ENCODE measurements around the gene NBEAL2.

NBEAL2 gene

DNA sequence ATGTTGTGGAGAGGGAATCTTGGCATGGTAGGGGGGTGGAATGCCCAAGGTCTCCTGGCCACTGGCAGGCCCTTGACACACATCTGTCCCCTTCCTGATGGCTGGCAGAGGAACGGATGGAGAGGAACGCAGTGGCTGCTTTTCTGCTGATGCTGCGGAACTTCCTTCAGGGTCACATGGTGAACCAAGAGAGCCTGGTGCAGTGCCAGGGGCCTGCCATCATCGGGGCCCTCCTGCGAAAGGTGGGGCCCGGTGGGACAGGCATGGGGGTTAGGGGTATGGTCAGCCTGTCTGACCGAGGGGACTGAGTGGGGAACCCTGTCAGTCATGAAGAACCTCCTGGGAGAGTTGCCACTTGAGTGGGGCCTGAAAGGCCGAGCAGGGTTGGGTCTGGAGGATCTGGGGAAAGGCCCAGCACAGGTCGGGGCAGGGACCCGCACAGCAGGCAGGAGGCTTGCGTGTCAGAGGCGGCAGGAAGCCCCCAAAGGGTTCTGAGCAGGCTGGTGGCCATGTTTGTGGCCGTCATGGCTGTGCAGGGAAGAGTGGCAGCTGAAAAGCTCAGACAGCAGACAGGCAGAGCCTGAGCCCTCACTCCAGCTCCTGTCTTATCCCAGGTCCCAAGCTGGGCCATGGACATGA is 18.1 kb downstream of the NBEAL2 start:
- Histone ChIP-seq H3K27me3 (ENCODE audit: insufficient read depth, low read depth) (no peaks in the 10 kb centered on the region), H3K4me1 (ENCODE audit: low read depth, poor library complexity, severe bottlenecking) (no peaks in the 10 kb centered on the region), H3K27ac (no peak overlapping the region), H2AFZ (ENCODE audit: low read depth) (no peak overlapping the region), H3K9ac (no peak overlapping the region), H4K20me1 (ENCODE audit: insufficient read depth) (no peaks in the 10 kb centered on the region), H3K36me3 (ENCODE audit: insufficient read depth) (no peaks in the 10 kb centered on the region), H3K4me3 (IDR thresholded peaks at IDR 0.05; ENCODE audit: insufficient read depth, low read depth, low read length) (no peak overlapping the region), H3K79me2 (ENCODE audit: insufficient read depth, low read depth) (no peaks in the 10 kb centered on the region), H3K4me2 (no peak overlapping the region)
- TF ChIP-seq, protein P1, sequence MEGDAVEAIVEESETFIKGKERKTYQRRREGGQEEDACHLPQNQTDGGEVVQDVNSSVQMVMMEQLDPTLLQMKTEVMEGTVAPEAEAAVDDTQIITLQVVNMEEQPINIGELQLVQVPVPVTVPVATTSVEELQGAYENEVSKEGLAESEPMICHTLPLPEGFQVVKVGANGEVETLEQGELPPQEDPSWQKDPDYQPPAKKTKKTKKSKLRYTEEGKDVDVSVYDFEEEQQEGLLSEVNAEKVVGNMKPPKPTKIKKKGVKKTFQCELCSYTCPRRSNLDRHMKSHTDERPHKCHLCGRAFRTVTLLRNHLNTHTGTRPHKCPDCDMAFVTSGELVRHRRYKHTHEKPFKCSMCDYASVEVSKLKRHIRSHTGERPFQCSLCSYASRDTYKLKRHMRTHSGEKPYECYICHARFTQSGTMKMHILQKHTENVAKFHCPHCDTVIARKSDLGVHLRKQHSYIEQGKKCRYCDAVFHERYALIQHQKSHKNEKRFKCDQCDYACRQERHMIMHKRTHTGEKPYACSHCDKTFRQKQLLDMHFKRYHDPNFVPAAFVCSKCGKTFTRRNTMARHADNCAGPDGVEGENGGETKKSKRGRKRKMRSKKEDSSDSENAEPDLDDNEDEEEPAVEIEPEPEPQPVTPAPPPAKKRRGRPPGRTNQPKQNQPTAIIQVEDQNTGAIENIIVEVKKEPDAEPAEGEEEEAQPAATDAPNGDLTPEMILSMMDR (conservative IDR thresholded peaks at IDR 0.05; ENCODE audit: low read depth, low read length) = no peak

DNA sequence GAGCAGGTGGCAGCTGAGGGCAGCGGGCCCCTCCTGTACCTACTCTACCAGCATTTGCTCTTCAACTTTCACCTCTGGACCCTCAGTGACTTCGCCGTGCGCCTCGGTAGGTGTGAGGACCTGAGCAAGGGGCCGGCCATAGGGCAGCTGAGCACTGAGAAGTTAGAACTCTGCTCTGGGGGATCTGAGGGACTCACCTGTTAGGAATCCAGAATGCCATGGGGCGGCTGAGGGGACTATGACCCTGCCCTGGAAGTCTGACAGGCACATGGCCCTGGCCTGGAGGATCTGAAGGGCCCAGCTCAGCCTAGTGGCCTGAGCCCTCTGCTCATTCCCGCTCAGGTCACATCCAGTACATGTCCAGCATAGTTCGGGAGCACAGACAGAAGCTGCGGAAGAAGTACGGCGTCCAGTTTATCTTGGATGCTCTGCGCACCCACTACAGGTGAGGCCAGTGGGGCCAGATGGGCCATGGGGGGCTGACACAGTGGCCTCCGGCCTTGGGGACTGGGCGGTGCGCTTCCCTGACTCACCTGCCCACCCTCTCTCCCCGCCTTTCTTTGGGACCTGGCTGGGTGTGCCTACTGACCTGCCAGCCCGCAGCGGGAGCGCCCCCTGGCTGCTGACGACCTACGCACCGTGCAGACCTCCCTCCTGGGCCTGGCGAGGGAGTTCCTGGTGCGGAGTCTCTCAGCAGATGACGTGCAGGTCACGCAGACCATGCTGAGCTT is 18.8 kb downstream of the NBEAL2 start:
- Histone ChIP-seq H2AFZ (ENCODE audit: low read depth) (no peak overlapping the region), H3K27ac (no peak overlapping the region), H3K4me3 (IDR thresholded peaks at IDR 0.05; ENCODE audit: insufficient read depth, low read depth, low read length) (no peak overlapping the region), H3K79me2 (ENCODE audit: insufficient read depth, low read depth) (no peaks in the 10 kb centered on the region), H4K20me1 (ENCODE audit: insufficient read depth) (no peaks in the 10 kb centered on the region), H3K27me3 (ENCODE audit: insufficient read depth, low read depth) (no peaks in the 10 kb centered on the region), H3K4me1 (ENCODE audit: low read depth, poor library complexity, severe bottlenecking) (no peaks in the 10 kb centered on the region), H3K4me2 (no peak overlapping the region), H3K36me3 (ENCODE audit: insufficient read depth) (no peaks in the 10 kb centered on the region), H3K9ac (no peak overlapping the region)
- TF ChIP-seq, protein P1 (conservative IDR thresholded peaks at IDR 0.05; ENCODE audit: low read depth, low read length) = peak; percentile 48

DNA sequence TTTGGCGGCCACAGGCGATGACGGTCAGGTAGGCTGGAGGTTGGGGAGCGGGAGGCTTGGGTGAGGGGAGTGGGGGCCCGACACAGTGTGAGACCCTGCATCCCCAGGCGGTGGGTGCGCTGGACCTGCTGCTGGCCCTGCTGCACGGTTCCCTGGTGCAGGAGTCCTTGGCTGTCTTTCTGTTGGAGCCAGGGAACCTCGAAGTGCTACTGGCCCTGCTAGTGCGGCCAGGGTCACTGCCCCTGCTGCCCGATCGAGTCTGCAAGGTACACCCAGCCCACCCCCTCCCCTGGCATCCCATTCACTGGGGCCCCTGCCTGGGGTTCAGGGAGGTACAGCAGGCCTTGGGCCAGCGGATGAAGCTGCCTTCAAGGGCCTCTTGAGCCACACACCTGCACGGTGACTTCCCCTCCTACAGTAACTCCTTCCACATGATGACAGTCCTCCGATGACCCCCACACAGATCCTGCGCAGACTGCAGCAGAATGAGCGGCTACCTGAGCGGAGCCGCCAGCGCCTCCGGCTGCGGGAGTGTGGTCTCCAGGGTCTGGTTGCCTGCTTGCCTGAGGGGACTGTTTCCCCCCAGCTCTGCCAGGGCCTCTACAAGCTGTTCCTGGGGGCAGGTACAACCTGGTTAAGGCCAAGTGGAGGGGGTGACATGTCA is 19.5 kb downstream of the NBEAL2 start:
- no peaks in the 10 kb centered on the region for H3K36me3 ChIP-seq (ENCODE audit: insufficient read depth)
- H3K4me1 ChIP-seq (ENCODE audit: low read depth, poor library complexity, severe bottlenecking) = no peaks in the 10 kb centered on the region
- no peak overlapping the region for H3K4me3 ChIP-seq (IDR thresholded peaks at IDR 0.05; ENCODE audit: insufficient read depth, low read depth, low read length)
- no peak overlapping the region for H3K4me2 ChIP-seq
- TF ChIP-seq, protein P1 (conservative IDR thresholded peaks at IDR 0.05; ENCODE audit: low read depth, low read length) = no peak; the same call in 1 of the 2 replicates
- no peaks in the 10 kb centered on the region for H4K20me1 ChIP-seq (ENCODE audit: insufficient read depth)
- no peak overlapping the region for H2AFZ ChIP-seq (ENCODE audit: low read depth)
- H3K27me3 ChIP-seq (ENCODE audit: insufficient read depth, low read depth) = no peaks in the 10 kb centered on the region
- H3K79me2 ChIP-seq (ENCODE audit: insufficient read depth, low read depth) = no peaks in the 10 kb centered on the region
- no peak overlapping the region for H3K27ac ChIP-seq
- H3K9ac ChIP-seq = no peak overlapping the region

DNA sequence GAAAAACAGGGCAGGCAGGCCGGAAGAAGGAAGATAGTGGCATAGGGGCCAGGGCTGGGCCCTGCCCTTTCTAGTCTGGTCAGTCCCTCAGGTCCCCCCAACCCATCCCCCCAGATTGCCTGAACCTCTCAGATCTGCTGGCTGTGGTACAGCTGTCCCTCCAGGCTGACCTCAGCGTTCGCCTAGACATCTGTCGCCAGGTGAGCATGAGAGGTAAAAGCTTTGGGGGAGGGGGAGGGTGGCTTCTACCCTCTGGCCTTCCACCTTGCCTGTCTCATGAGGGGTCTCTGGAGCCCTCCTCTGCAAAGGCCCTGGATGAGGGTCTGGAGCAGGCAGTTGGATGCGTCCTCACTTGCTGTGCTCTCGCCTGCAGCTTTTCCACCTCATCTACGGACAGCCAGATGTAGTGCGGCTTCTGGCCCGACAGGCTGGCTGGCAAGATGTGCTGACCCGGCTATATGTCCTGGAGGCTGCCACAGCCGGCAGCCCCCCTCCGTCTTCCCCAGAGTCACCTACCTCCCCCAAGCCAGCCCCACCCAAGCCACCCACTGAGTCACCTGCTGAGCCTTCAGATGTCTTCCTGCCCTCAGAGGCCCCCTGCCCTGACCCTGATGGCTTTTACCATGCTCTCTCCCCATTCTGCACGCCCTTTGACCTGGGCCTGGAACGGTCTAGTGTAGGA is 20.2 kb downstream of the NBEAL2 start:
- Histone ChIP-seq H2AFZ (ENCODE audit: low read depth) (no peak overlapping the region), H3K36me3 (ENCODE audit: insufficient read depth) (no peaks in the 10 kb centered on the region), H3K4me2 (no peak overlapping the region), H3K27me3 (ENCODE audit: insufficient read depth, low read depth) (no peaks in the 10 kb centered on the region), H3K79me2 (ENCODE audit: insufficient read depth, low read depth) (no peaks in the 10 kb centered on the region), H3K9ac (no peak overlapping the region), H4K20me1 (ENCODE audit: insufficient read depth) (no peaks in the 10 kb centered on the region), H3K4me1 (ENCODE audit: low read depth, poor library complexity, severe bottlenecking) (no peaks in the 10 kb centered on the region), H3K27ac (no peak overlapping the region), H3K4me3 (IDR thresholded peaks at IDR 0.05; ENCODE audit: insufficient read depth, low read depth, low read length) (no peak overlapping the region)
- TF ChIP-seq, protein P1 (conservative IDR thresholded peaks at IDR 0.05; ENCODE audit: low read depth, low read length) = no peak

Measured in KMS-11 (cell line).